Neural cell (in vitro differentiated cells): Measurements from ENCODE around the gene CBS.
"Not testable (repeated sequence)": the region's sequence is repeated elsewhere in the genome, so short reads cannot be mapped to it uniquely, and the experiment has no call there.

Source experiments
- CTCF ChIP-seq: fragments of 450-650 bp; IDR thresholded peaks from 2 replicates; pipeline ENCODE4 v1.5.1; 2014; ENCODE audit warnings: antibody characterized with exemption, mild to moderate bottlenecking, moderate library complexity; ENCODE audit not compliant: poor library complexity, severe bottlenecking
- EZH2 ChIP-seq: fragments of 200-600, 300-800 bp; shearing (Covaris generic), sonication (generic); IDR thresholded peaks from 2 replicates; pipeline ENCODE4 v1.6.1; 2014; ENCODE audit warnings: antibody characterized with exemption, low read length, borderline replicate concordance, mild to moderate bottlenecking; ENCODE audit not compliant: insufficient read depth, poor library complexity, severe bottlenecking
- POLR2AphosphoS5 ChIP-seq: IDR thresholded peaks from 2 replicates; pipeline ENCODE4 v1.6.1; 2012
- RAD21 ChIP-seq: fragments of 450-650 bp; conservative IDR thresholded peaks from 2 replicates; pipeline ENCODE4 v1.6.1; 2014; ENCODE audit warnings: antibody characterized with exemption, mild to moderate bottlenecking, moderate library complexity
- TAF1 ChIP-seq: IDR thresholded peaks from 2 replicates; pipeline ENCODE4 v1.6.1; 2012; ENCODE audit warnings: low read depth

- TF ChIP-seq TAF1, EZH2, CTCF, RAD21, POLR2AphosphoS5: not testable (repeated sequence)
These were observed 495 bp upstream of the CBS start for GRCh38 chr21:43076023-43076637.
